Endodermal cell (in vitro differentiated cells): ENCODE results near the gene PTHLH. TPM values are rescaled to one million over a fixed set of nuclear protein-coding genes. Genes with fewer than 3 reads are reported as not detected.

Source experiments
- DNase-seq: peaks from one replicate; pipeline ENCODE4 v3.0.0-alpha.2; 2017
- H3K27ac ChIP-seq: 2 replicates; pipeline ENCODE4 v1.5.1; 2013; ENCODE audit warnings: mild to moderate bottlenecking, low read depth, low read length, moderate library complexity
- H3K27me3 ChIP-seq: 2 replicates; pipeline ENCODE4 v1.6.1; 2013; ENCODE audit warnings: mild to moderate bottlenecking, low read length, moderate library complexity; ENCODE audit not compliant: insufficient read depth, control insufficient read depth, poor library complexity, severe bottlenecking
- H3K36me3 ChIP-seq: 2 replicates; pipeline ENCODE4 v1.7.0; 2013; ENCODE audit warnings: mild to moderate bottlenecking, low read length, moderate library complexity; ENCODE audit not compliant: control insufficient read depth, insufficient read depth
- H3K4me1 ChIP-seq: one replicate; pipeline ENCODE4 v1.7.0; 2013; ENCODE audit warnings: low read length; ENCODE audit not compliant: control insufficient read depth, insufficient read depth
- H3K4me3 ChIP-seq: 2 replicates; pipeline ENCODE4 v1.5.1; 2013; ENCODE audit warnings: mild to moderate bottlenecking, low read length, moderate library complexity
- H3K9ac ChIP-seq: 2 replicates; pipeline ENCODE4 v1.6.1; 2013; ENCODE audit warnings: mild to moderate bottlenecking, low read length, moderate library complexity; ENCODE audit not compliant: poor library complexity, severe bottlenecking; ENCODE audit errors: extremely low read depth
- H3K9me3 ChIP-seq: 2 replicates; pipeline ENCODE4 v1.6.1; 2013; ENCODE audit warnings: mild to moderate bottlenecking, low read length, moderate library complexity; ENCODE audit not compliant: control insufficient read depth
- H3K27ac Mint-ChIP-seq: 2 replicates; pipeline ENCODE4 v1.8.0; 2020; ENCODE audit warnings: mixed read lengths
- H3K27me3 Mint-ChIP-seq: 2 replicates; pipeline ENCODE4 v1.8.0; 2021; ENCODE audit warnings: mild to moderate bottlenecking, mixed read lengths; ENCODE audit not compliant: insufficient read depth
- H3K36me3 Mint-ChIP-seq: 2 replicates; pipeline ENCODE4 v1.8.0; 2020; ENCODE audit warnings: low read depth, mixed read lengths
- H3K4me1 Mint-ChIP-seq: 2 replicates; pipeline ENCODE4 v1.8.0; 2020; ENCODE audit warnings: mixed read lengths
- H3K4me3 Mint-ChIP-seq: 2 replicates; pipeline ENCODE4 v1.8.0; 2020; ENCODE audit warnings: mild to moderate bottlenecking, moderate library complexity, mixed read lengths
- H3K9me3 Mint-ChIP-seq: 2 replicates; pipeline ENCODE4 v1.8.0; 2020; ENCODE audit warnings: mild to moderate bottlenecking, mixed read lengths
- WGBS, 2 experiments: methylation state at CpG; one replicate each; pipeline versions ENCODE4 v1.1.5 to v1.1.7; 2013; ENCODE audit warnings: missing lambda C conversion rate in 2 of 2, mixed read lengths in 1 of 2; ENCODE audit not compliant: insufficient coverage in 1 of 2, insufficient read length in 1 of 2; 5-methylcytosine and 5-hydroxymethylcytosine counted together
- total RNA-seq, 2 donors: library from RNA; stranded (reverse); fragmentation: NEBNext Ultra II Directional in 1 of 2; extraction: Animal tissue kit (Norgen Biotek cat#: 25700) in 1 of 2; gene quantifications; 2 replicates in 1 of 2; 3 replicates in 1 of 2; pipeline ENCODE4 v1.2.1, GENCODE V29; 2021
- TF ChIP-seq, protein P1 (sequence below): fragments of 200-600 bp; sonication (generic); conservative IDR thresholded peaks from 2 replicates; pipeline ENCODE4 v1.5.0; 2021; ENCODE audit warnings: antibody characterized with exemption, mild to moderate bottlenecking

The PTHLH gene
- total RNA-seq, 2 donors from 2014 or later: not detected

DNA sequence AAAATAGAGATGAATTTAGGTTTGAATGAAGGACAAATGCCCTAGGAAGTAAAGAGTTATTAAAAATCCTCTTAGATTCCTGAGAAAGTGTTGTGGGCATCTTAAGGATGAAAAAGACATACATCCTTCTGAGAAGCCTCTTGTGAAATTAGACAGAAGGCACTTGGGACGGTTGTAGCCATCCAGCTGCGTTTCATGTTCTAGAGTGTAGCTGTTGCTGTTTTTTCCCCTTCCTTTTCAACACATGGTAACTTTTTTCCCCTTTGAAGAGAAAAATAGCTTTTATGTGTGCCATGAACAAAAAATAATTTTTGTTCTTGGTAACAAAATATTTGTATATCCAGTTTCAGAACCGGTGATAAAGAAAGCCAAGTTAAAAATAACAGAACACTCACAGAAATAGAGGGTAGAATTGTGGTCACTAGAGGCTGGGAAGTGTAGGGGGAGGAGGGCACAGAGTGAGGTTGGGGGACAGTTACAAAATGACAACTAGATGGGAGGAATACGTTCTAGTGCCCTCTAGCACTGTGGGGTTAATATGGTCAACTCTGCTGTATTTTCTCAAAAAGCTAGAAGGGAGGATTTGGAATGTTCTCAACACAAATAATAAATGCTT lies 58.4 kb downstream of the PTHLH start:
- WGBS, 2 experiments: 97 to 100% methylated on average over 3 to 4 of the region's 4 CpGs
- H3K9me3 ChIP-seq: no peaks in the 10 kb centered on the region
- Mint-ChIP-seq H3K4me1 (peaks cover 8% of the 10 kb centered on the region), H3K27me3 (no peaks in the 10 kb centered on the region), H3K27ac (no peak overlapping the region), H3K9me3 (peaks cover 3% of the 10 kb centered on the region), H3K4me3 (no peak overlapping the region), H3K36me3 (no peaks in the 10 kb centered on the region)
- H3K4me1 ChIP-seq: no peaks in the 10 kb centered on the region
- no peak overlapping the region for H3K9ac ChIP-seq
- H3K27ac ChIP-seq: no peak overlapping the region
- H3K4me3 ChIP-seq: no peak overlapping the region
- TF ChIP-seq, protein P1, sequence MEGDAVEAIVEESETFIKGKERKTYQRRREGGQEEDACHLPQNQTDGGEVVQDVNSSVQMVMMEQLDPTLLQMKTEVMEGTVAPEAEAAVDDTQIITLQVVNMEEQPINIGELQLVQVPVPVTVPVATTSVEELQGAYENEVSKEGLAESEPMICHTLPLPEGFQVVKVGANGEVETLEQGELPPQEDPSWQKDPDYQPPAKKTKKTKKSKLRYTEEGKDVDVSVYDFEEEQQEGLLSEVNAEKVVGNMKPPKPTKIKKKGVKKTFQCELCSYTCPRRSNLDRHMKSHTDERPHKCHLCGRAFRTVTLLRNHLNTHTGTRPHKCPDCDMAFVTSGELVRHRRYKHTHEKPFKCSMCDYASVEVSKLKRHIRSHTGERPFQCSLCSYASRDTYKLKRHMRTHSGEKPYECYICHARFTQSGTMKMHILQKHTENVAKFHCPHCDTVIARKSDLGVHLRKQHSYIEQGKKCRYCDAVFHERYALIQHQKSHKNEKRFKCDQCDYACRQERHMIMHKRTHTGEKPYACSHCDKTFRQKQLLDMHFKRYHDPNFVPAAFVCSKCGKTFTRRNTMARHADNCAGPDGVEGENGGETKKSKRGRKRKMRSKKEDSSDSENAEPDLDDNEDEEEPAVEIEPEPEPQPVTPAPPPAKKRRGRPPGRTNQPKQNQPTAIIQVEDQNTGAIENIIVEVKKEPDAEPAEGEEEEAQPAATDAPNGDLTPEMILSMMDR: no peak
- H3K36me3 ChIP-seq: no peaks in the 10 kb centered on the region
- H3K27me3 ChIP-seq: no peaks in the 10 kb centered on the region
- no peak for DNase-seq

DNA sequence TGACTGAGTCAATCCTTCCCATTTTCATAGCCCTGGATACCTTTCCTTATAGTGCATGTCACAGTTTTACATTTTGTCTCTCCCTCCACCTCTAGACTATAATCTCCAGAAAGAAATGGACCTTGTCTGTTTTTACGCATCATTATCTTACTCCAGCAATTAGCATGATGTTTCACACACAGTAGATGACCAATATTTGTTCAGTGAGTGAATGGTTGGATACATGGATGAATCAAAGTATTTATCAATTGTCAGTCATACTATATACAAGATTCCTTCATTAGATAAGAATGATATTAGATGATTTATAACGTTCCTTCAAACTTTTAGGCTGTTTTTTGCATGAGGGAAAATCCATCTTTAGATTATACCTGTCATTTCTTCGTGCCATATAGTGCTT lies 61.1 kb downstream of the PTHLH start:
- Histone ChIP-seq H3K4me1 (no peaks in the 10 kb centered on the region), H3K27ac (no peak overlapping the region), H3K27me3 (no peaks in the 10 kb centered on the region), H3K36me3 (no peaks in the 10 kb centered on the region), H3K9me3 (peaks cover under 1% of the 10 kb centered on the region), H3K9ac (no peak overlapping the region), H3K4me3 (no peak overlapping the region)
- peaks cover 3% of the 10 kb centered on the region for H3K9me3 Mint-ChIP-seq
- no peak overlapping the region for H3K27ac Mint-ChIP-seq
- no peaks in the 10 kb centered on the region for H3K27me3 Mint-ChIP-seq
- no peaks in the 10 kb centered on the region for H3K4me1 Mint-ChIP-seq
- no peak for DNase-seq
- H3K36me3 Mint-ChIP-seq: no peaks in the 10 kb centered on the region
- 83 to 87% methylated on average over 1 to 3 of the region's 3 CpGs for WGBS, 2 experiments
- H3K4me3 Mint-ChIP-seq: no peak overlapping the region
- TF ChIP-seq, protein P1: no peak

Other genes starting within 250 kb of the PTHLH start
- 10 to 100 TPM; 30.4 to 53.0 TPM for gene KLHL42, start 192.5 kb downstream of the PTHLH start, total RNA-seq
- gene MANSC4, start 192.5 kb downstream of the PTHLH start, total RNA-seq: not detected
- gene CCDC91, start 217.7 kb upstream of the PTHLH start, total RNA-seq: 10 to 100 TPM; 25.3 to 45.7 TPM